Diencephalon (tissue), 1 donor: ENCODE results near the gene USP17L10. TPM values are rescaled to one million over a fixed set of nuclear protein-coding genes. Genes with fewer than 3 reads are reported as not detected.

ENCODE experiments used
- total RNA-seq: library from RNA; depleted of rRNA; stranded (reverse); fragments of >200 nt; gene quantifications from one replicate; pipeline ENCODE4 v1.2.3, GENCODE V29; 2014

The USP17L10 gene, protein sequence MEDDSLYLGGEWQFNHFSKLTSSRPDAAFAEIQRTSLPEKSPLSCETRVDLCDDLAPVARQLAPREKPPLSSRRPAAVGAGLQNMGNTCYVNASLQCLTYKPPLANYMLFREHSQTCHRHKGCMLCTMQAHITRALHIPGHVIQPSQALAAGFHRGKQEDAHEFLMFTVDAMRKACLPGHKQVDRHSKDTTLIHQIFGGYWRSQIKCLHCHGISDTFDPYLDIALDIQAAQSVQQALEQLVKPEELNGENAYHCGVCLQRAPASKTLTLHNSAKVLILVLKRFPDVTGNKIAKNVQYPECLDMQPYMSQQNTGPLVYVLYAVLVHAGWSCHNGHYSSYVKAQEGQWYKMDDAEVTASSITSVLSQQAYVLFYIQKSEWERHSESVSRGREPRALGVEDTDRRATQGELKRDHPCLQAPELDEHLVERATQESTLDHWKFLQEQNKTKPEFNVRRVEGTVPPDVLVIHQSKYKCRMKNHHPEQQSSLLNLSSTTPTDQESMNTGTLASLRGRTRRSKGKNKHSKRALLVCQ
- not detected for total RNA-seq

DNA sequence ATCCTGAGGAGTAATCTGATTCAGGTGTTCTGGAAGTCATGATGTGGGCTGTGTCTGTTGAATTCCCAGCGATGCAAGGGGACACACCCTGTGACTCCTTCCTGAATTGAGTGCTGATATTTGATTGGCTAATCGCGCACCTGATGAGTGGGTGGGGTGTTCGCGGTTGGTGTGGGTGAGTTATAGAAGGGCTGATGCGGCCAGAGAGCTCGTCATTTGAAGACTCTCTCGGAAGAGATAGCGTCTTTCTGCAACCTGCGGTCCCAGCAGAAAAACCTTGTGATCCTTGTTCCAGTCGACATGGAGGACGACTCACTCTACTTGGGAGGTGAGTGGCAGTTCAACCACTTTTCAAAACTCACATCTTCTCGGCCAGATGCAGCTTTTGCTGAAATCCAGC lies at the start of gene USP17L10:
USP17L10 (plus strand) TSS at position 301 of the 400 bp plus-strand sequence; CDS start at position 301, 0 bp downstream.

DNA sequence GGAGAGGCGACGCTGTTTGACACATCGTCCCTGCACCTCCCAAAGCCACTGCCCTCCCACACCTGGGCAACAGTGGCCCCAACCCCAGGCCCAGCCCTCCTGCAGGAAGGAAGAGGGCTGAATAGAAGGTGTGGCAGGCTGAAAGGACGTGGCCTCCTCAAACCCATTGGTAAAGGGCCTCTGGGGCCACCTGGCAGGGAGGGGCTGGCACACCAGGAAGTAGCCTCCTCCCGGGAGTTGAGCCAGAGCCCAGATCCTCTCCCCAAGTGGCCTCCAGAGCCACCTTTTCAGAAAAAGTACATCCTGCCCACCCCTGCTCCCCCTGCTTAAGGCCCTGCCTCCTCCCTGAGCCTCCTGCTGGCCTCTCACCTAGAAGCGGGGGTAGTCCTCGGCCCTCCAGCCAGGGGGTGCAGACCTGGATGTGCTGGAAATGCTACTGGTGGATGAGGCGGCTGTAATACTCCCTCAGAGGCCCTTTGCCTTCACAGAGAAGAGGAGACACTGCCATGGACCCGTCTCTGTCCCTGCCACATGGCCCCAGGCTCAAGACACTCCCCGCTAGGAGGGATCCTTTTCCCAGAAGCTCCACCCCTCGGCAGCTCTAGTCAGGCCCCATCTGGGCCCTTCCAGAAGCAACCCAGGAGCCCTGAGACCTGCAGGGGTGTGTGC lies 40.5 kb upstream of the USP17L10 start, which contains the start of gene FAM90A26:
FAM90A26 (plus strand) TSS at position 619 of the 669 bp plus-strand sequence. CDS start 2,764 bp downstream, outside the sequence.

DNA sequence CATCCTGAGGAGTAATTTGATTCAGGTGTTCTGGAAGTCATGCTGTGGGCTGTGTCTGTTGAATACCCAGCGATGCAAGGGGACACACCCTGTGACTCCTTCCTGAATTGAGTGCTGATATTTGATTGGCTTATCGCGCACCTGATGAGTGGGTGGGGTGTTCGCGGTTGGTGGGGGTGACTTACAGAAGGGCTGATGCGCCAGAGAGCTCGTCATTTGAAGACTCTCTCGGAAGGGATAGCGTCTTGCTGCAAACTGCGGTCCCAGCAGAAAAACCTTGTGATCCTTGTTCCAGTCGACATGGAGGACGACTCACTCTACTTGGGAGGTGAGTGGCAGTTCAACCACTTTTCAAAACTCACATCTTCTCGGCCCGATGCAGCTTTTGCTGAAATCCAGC lies 4.6 kb downstream of the USP17L10 start, which contains the start of gene USP17L11:
USP17L11 (plus strand) TSS at position 301 of the 400 bp plus-strand sequence; CDS start at position 301, 0 bp downstream.

DNA sequence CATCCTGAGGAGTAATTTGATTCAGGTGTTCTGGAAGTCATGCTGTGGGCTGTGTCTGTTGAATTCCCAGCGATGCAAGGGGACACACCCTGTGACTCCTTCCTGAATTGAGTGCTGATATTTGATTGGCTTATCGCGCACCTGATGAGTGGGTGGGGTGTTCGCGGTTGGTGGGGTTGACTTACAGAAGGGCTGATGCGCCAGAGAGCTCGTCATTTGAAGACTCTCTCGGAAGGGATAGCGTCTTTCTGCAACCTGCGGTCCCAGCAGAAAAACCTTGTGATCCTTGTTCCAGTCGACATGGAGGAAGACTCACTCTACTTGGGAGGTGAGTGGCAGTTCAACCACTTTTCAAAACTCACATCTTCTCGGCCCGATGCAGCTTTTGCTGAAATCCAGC lies 9.4 kb downstream of the USP17L10 start, which contains the start of gene USP17L12:
USP17L12 (plus strand) TSS at position 301 of the 400 bp plus-strand sequence; CDS start at position 301, 0 bp downstream.

DNA sequence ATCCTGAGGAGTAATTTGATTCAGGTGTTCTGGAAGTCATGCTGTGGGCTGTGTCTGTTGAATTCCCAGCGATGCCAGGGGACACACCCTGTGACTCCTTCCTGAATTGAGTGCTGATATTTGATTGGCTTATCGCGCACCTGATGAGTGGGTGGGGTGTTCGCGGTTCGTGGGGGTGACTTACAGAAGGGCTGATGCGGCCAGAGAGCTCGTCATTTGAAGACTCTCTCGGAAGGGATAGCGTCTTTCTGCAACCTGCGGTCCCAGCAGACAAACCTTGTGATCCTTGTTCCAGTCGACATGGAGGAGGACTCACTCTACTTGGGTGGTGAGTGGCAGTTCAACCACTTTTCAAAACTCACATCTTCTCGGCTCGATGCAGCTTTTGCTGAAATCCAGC lies 14.1 kb downstream of the USP17L10 start, which contains the start of gene USP17L13:
USP17L13 (plus strand) TSS at position 301 of the 400 bp plus-strand sequence; CDS start at position 301, 0 bp downstream.

DNA sequence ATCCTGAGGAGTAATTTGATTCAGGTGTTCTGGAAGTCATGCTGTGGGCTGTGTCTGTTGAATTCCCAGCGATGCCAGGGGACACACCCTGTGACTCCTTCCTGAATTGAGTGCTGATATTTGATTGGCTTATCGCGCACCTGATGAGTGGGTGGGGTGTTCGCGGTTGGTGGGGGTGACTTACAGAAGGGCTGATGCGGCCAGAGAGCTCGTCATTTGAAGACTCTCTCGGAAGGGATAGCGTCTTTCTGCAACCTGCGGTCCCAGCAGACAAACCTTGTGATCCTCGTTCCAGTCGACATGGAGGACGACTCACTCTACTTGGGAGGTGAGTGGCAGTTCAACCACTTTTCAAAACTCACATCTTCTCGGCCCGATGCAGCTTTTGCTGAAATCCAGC lies 23.6 kb downstream of the USP17L10 start, which contains the start of gene USP17L15:
USP17L15 (plus strand) TSS at position 301 of the 400 bp plus-strand sequence; CDS start at position 301, 0 bp downstream.

DNA sequence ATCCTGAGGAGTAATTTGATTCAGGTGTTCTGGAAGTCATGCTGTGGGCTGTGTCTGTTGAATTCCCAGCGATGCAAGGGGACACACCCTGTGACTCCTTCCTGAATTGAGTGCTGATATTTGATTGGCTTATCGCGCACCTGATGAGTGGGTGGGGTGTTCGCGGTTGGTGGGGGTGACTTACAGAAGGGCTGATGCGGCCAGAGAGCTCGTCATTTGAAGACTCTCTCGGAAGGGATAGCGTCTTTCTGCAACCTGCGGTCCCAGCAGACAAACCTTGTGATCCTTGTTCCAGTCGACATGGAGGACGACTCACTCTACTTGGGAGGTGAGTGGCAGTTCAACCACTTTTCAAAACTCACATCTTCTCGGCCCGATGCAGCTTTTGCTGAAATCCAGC lies 33.1 kb downstream of the USP17L10 start, which contains the start of gene USP17L17:
USP17L17 (plus strand) TSS at position 301 of the 400 bp plus-strand sequence; CDS start at position 301, 0 bp downstream.

DNA sequence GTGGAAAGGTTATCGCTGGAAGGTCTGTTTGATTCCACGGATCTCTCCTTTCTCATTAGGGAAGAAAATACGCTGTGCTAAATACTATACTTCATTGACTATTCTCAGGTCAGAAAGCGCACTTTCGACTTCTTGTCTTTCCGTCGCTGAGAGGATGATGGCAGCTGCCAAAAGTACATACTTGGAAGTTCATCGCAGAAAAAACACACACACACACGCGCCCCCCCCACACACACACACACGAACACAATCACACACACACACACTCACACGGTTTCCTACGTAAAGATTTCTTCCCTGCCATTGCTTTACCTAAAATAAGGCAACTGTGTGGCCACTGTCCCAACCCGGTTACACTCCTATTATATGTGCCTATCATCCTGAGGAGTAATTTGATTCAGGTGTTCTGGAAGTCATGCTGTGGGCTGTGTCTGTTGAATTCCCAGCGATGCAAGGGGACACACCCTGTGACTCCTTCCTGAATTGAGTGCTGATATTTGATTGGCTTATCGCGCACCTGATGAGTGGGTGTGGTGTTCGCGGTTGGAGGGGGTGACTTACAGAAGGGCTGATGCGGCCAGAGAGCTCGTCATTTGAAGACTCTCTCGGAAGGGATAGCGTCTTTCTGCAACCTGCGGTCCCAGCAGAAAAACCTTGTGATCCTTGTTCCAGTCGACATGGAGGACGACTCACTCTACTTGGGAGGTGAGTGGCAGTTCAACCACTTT lies 37.7 kb downstream of the USP17L10 start, which contains the start of gene USP17L18:
USP17L18 (plus strand) TSS at position 678 of the 728 bp plus-strand sequence; CDS start at position 678, 0 bp downstream.

DNA sequence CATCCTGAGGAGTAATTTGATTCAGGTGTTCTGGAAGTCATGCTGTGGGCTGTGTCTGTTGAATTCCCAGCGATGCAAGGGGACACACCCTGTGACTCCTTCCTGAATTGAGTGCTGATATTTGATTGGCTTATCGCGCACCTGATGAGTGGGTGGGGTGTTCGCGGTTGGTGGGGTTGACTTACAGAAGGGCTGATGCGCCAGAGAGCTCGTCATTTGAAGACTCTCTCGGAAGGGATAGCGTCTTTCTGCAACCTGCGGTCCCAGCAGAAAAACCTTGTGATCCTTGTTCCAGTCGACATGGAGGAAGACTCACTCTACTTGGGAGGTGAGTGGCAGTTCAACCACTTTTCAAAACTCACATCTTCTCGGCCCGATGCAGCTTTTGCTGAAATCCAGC lies 42.6 kb downstream of the USP17L10 start, which contains the start of gene USP17L19:
USP17L19 (plus strand) TSS at position 301 of the 400 bp plus-strand sequence; CDS start at position 301, 0 bp downstream.

DNA sequence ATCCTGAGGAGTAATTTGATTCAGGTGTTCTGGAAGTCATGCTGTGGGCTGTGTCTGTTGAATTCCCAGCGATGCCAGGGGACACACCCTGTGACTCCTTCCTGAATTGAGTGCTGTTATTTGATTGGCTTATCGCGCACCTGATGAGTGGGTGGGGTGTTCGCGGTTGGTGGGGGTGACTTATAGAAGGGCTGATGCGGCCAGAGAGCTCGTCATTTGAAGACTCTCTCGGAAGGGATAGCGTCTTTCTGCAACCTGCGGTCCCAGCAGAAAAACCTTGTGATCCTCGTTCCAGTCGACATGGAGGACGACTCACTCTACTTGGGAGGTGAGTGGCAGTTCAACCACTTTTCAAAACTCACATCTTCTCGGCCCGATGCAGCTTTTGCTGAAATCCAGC lies 47.4 kb downstream of the USP17L10 start, which contains the start of gene USP17L20:
USP17L20 (plus strand) TSS at position 301 of the 400 bp plus-strand sequence; CDS start at position 301, 0 bp downstream.

Other genes with a start within 250 kb of the USP17L10 start
- gene FAM90A26, start 40.2 kb upstream of the USP17L10 start, total RNA-seq, result not detected
- not detected for gene USP17L11, start 4.7 kb downstream of the USP17L10 start, total RNA-seq
- gene USP17L12, start 9.5 kb downstream of the USP17L10 start, total RNA-seq, result not detected
- gene USP17L13, start 14.2 kb downstream of the USP17L10 start, total RNA-seq, result not detected
- gene USP17L15, start 23.7 kb downstream of the USP17L10 start, total RNA-seq, result not detected
- not detected for gene USP17L17, start 33.2 kb downstream of the USP17L10 start, total RNA-seq
- gene USP17L18, start 38.0 kb downstream of the USP17L10 start, total RNA-seq, result not detected
- not detected for gene USP17L19, start 42.7 kb downstream of the USP17L10 start, total RNA-seq
- gene USP17L20, start 47.5 kb downstream of the USP17L10 start, total RNA-seq, result not detected
- not detected for gene USP17L21, start 52.2 kb downstream of the USP17L10 start, total RNA-seq
- not detected for gene USP17L22, start 57.0 kb downstream of the USP17L10 start, total RNA-seq
- gene USP17L24, start 114.5 kb downstream of the USP17L10 start, total RNA-seq, result not detected
- gene USP17L25, start 119.3 kb downstream of the USP17L10 start, total RNA-seq, result not detected
- gene USP17L26, start 124.0 kb downstream of the USP17L10 start, total RNA-seq, result not detected
- gene USP17L5, start 128.7 kb downstream of the USP17L10 start, total RNA-seq, result not detected
- gene USP17L27, start 133.5 kb downstream of the USP17L10 start, total RNA-seq, result not detected
- gene USP17L28, start 138.2 kb downstream of the USP17L10 start, total RNA-seq, result not detected
- not detected for gene USP17L29, start 143.0 kb downstream of the USP17L10 start, total RNA-seq
- gene USP17L30, start 152.5 kb downstream of the USP17L10 start, total RNA-seq, result not detected
- not detected for gene DEFB131A, start 233.8 kb downstream of the USP17L10 start, total RNA-seq